Activated naive CD8-positive, alpha-beta T cell (primary cell): Measurements from ENCODE around the gene PRKCZ.

Source experiments
- H3K27ac Mint-ChIP-seq: one replicate; pipeline ENCODE4 v1.8.0; 2021; ENCODE audit warnings: mixed read lengths
- H3K27me3 Mint-ChIP-seq: one replicate; pipeline ENCODE4 v1.8.0; 2021; ENCODE audit warnings: mixed read lengths
- H3K36me3 Mint-ChIP-seq: one replicate; pipeline ENCODE4 v1.8.0; 2021; ENCODE audit warnings: mixed read lengths
- H3K4me1 Mint-ChIP-seq: one replicate; pipeline ENCODE4 v1.8.0; 2021; ENCODE audit warnings: low read depth, mixed read lengths
- H3K4me3 Mint-ChIP-seq: one replicate; pipeline ENCODE4 v1.8.0; 2021; ENCODE audit warnings: mild to moderate bottlenecking, mixed read lengths
- H3K9me3 Mint-ChIP-seq: one replicate; pipeline ENCODE4 v1.8.0; 2021; ENCODE audit warnings: low read depth, mixed read lengths

The PRKCZ gene

GRCh38 chr1:2049718-2050431 is at the start of gene PRKCZ:
Gene PRKCZ, plus strand, starts transcription at chr1:2050411. Its CDS starts 220 bp downstream, at chr1:2050631.
- Mint-ChIP-seq H3K27ac (no peak within 1 kb of the TSS), H3K36me3 (no peaks in the 10 kb centered on the region), H3K9me3 (no peaks in the 10 kb centered on the region), H3K4me3 (peak within 1 kb of the TSS; percentile 80), H3K27me3 (no peaks in the 10 kb centered on the region), H3K4me1 (peaks cover 28% of the 10 kb centered on the region)

GRCh38 chr1:2000432-2000831 is 49.8 kb upstream of the PRKCZ start:
- Mint-ChIP-seq H3K36me3 (no peaks in the 10 kb centered on the region), H3K27me3 (peaks cover 18% of the 10 kb centered on the region)

DNA sequence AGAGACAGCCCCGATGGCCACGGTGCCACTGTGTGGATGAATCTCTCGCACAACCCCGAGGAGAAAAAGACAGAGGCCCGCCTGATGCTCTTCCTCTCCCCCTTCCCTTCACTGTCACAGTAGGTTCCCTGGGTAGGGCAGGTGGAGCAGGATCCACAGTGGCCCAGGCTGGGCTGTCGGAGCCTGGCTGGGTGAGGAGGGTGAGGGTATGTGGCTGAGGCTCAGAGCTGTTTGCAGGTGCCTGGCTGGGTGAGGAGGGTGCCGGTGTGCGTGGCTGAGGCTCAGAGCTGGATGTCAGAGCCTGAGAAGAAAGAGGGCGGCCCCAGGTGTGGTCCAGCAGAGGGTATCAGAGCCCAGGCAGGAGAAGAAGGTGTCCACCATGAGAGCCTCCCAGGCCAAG is 49.4 kb upstream of the PRKCZ start:
- no peaks in the 10 kb centered on the region for H3K36me3 Mint-ChIP-seq
- peaks cover 18% of the 10 kb centered on the region for H3K27me3 Mint-ChIP-seq
- no peak overlapping the region for H3K4me3 Mint-ChIP-seq
- no peak overlapping the region for H3K27ac Mint-ChIP-seq
- no peaks in the 10 kb centered on the region for H3K9me3 Mint-ChIP-seq
- peaks cover 6% of the 10 kb centered on the region for H3K4me1 Mint-ChIP-seq

More at GRCh38 chr1:2000432-2000831, 49.8 kb upstream of the PRKCZ start:
- H3K4me3 Mint-ChIP-seq, result no peak overlapping the region
- no peak overlapping the region for H3K27ac Mint-ChIP-seq
- no peaks in the 10 kb centered on the region for H3K9me3 Mint-ChIP-seq
- peaks cover 6% of the 10 kb centered on the region for H3K4me1 Mint-ChIP-seq

DNA sequence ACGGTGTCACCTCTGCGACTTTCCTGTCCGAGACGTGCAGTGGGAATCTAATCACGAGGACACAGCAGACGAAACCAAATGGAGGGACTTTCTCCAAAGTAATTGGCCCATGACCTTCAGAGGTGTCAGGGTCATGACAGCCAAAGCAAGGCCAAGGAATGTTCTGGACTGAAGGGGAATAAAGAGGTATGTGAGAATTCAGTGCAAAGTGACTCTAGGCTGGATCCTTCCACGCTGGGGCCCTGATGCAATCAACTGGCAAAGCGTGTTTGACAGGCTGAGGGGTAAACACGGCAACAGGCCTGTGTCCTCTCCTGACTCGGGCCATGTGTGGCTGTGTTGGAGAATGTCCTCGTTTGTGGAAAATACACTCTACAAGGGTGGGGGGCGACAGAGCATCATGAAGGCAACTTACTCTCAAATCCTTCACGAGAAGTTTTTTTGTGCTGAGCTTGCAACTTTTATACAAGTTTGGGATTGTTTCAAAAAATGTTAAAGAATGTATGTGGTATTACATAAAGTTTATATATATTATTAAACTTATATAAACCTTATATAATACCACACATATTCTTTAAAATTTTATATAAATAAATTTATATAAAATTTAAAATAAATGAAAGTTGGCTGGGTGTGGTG is 48.3 kb upstream of the PRKCZ start:
- H3K27ac Mint-ChIP-seq, result no peak overlapping the region
- no peaks in the 10 kb centered on the region for H3K9me3 Mint-ChIP-seq
- H3K4me3 Mint-ChIP-seq, result no peak overlapping the region
- peaks cover 19% of the 10 kb centered on the region for H3K27me3 Mint-ChIP-seq
- H3K4me1 Mint-ChIP-seq, result peaks cover 1% of the 10 kb centered on the region
- H3K36me3 Mint-ChIP-seq, result no peaks in the 10 kb centered on the region

DNA sequence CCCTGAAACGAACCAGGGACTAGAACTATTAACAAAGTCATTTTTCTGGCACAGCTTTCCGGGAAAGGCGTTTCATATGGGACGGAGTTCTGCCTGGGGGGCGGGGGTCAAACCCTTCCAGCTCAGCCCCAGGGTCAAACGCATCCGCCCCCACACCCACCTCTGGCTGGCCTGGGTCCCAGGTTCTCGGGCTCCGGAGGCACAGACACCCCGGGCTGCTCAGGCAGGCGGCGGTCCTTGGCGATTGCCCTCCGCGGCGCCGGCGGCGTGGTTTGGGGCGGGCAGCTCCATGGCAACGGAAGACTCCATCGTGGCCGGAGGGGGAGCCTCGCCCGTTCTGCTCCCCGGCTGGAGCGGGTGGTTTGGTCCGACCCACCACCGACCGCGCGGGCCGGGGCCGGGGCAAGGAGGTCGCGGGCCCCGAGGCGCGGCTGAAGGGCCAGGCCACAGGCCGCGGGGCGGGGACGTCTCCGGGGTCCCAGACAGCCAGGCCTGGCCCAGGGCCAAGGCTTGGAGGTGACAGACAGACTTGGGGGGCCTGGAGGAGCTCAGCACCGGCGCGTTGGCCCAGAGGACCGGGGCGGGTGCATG is 46.6 kb upstream of the PRKCZ start, which contains the start of gene CFAP74:
Gene CFAP74 (minus strand): TSS at position 246 of the 591 bp plus-strand sequence. CDS start 12,830 bp downstream, outside the sequence.
- Mint-ChIP-seq H3K4me3 (no peak within 1 kb of the TSS), H3K9me3 (no peaks in the 10 kb centered on the region), H3K27me3 (peaks cover 17% of the 10 kb centered on the region), H3K4me1 (peaks cover 1% of the 10 kb centered on the region), H3K27ac (no peak within 1 kb of the TSS), H3K36me3 (no peaks in the 10 kb centered on the region)

GRCh38 chr1:2004856-2005255 is 45.4 kb upstream of the PRKCZ start:
- Mint-ChIP-seq H3K9me3 (no peaks in the 10 kb centered on the region), H3K4me1 (peaks cover 1% of the 10 kb centered on the region), H3K4me3 (no peak overlapping the region), H3K27me3 (peaks cover 13% of the 10 kb centered on the region), H3K36me3 (no peaks in the 10 kb centered on the region), H3K27ac (no peak overlapping the region)

DNA sequence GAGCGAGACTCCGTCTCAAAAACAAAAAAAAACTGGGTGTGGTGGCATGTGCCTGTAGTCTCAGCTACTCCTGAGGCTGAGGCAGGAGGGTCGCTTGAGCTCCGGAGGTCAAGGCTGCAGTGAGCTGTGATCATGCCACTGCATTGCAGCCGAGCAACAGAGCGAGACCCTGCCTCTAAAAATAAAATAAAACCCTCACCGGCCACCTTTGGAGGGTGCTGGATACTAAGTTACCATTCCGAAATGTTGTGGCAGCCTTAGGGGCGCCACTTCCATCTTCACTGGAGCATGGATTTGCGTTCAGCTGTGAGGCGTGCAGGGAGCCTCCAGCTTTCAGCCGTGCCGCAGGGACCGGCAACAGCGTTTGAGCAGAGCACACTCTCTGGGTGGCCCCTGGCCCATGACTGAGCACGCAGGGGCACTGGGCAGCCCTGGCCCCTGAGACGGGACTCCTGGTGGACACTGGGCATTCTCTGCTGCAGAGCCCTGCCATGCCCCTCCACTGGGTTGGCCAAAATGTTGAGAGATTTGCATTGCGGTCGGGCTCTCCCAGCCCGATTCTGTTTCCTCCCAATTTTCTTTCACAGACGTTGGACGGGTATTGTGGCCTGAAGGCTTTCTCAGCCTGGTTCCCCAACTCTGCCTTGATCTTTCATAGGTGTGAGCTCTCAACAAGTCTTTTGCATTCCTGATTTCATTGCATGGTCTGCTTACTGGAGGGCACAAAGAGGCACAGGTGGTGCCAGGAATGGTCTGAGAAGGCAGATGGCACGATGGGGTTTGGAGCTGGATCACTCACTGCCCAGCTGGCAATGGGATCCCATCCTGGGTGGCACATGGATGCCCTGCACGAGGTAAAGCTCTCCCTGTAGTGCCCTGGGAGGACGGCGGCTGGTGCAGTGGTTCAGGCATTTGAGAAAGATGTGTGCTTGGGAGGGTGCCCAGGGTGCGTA is 40.8 kb upstream of the PRKCZ start:
- Mint-ChIP-seq H3K9me3 (no peaks in the 10 kb centered on the region), H3K27me3 (peaks cover 6% of the 10 kb centered on the region), H3K27ac (no peak overlapping the region), H3K36me3 (no peaks in the 10 kb centered on the region), H3K4me3 (no peak overlapping the region), H3K4me1 (no peaks in the 10 kb centered on the region)

GRCh38 chr1:2014181-2014580 is 36.0 kb upstream of the PRKCZ start:
- Mint-ChIP-seq H3K27ac (no peak overlapping the region), H3K9me3 (no peaks in the 10 kb centered on the region), H3K4me3 (no peak overlapping the region), H3K36me3 (no peaks in the 10 kb centered on the region), H3K27me3 (peaks cover 29% of the 10 kb centered on the region), H3K4me1 (peaks cover 7% of the 10 kb centered on the region)

GRCh38 chr1:2014741-2015735 is 35.2 kb upstream of the PRKCZ start:
- H3K4me1 Mint-ChIP-seq, result peaks cover 7% of the 10 kb centered on the region
- H3K4me3 Mint-ChIP-seq, result no peak overlapping the region
- H3K36me3 Mint-ChIP-seq, result no peaks in the 10 kb centered on the region
- H3K27me3 Mint-ChIP-seq, result peaks cover 29% of the 10 kb centered on the region
- no peak overlapping the region for H3K27ac Mint-ChIP-seq
- H3K9me3 Mint-ChIP-seq, result no peaks in the 10 kb centered on the region

DNA sequence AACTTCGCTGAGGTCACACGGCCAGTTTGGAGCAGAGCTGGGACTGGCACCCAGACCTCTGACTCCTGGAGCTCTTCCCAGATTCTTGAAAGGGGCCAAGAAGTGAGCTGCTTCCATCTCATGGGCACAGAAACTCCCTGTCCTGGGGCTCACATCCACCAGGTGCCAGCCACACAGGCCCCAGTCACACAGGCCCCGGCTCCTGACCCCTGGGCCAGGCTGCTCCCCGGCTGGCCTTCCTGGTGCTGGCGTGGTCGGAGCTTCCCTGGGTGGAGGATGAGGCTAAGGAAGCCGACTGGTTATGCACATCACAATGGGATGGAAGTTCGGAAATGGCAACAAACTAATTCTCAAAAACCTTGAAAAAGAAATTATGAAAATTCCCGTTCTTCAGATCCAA is 34.1 kb upstream of the PRKCZ start:
- Mint-ChIP-seq H3K27me3 (peaks cover 32% of the 10 kb centered on the region), H3K27ac (no peak overlapping the region), H3K36me3 (no peaks in the 10 kb centered on the region)

DNA sequence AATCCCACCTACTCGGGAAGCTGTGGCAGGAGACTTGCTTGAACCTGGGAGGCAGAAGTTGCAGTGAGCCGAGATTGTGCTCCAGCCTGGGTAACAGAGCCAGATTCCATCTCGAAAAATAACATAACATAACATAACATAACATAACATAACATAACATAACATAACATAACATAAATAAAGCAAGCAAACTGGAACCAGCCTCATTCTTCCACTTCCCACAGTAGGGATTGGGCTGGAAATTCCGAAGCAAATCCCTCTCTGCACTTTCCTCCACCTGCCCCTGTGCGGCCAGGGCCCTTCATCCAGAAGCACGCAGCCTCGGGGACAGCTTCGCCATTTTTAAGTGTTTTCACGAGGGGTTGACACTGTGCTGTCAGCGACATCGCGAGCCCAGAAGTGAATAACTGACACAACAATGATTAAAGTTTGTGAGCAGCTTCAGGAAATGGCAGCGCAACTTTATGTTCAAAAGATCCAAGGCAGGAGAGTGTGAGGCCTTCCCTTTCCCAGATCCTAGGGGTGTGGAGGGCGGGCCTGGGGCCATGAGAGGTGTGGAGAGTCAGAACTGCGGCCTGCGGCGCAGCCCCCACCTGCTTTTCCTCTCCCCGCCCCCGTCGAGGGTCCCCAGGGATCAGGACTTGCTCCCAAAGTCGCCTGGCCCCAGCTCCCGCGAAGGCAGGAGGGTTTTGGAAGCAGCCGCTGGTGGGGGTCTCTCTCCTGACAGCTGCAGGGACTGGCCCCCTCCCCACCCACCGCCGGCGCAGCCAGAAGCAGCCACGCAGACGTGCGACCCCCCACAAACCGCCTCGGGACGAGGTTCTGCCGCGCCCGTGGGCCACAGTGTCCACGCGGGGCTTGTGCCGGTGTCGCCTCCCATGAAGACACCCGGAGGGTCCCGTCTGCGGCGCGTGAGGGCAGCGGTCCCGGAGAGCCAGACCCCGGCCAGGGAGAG is 31.7 kb upstream of the PRKCZ start:
- no peaks in the 10 kb centered on the region for H3K36me3 Mint-ChIP-seq
- no peaks in the 10 kb centered on the region for H3K9me3 Mint-ChIP-seq
- peaks cover 7% of the 10 kb centered on the region for H3K4me1 Mint-ChIP-seq
- peak overlapping the region; percentile 85 for H3K4me3 Mint-ChIP-seq
- peaks cover 34% of the 10 kb centered on the region for H3K27me3 Mint-ChIP-seq
- no peak overlapping the region for H3K27ac Mint-ChIP-seq

More for the DNA sequence above, 34.1 kb upstream of the PRKCZ start:
- H3K4me1 Mint-ChIP-seq, result peaks cover 7% of the 10 kb centered on the region
- H3K4me3 Mint-ChIP-seq, result no peak overlapping the region
- H3K9me3 Mint-ChIP-seq, result no peaks in the 10 kb centered on the region

- Mint-ChIP-seq H3K4me1 (peaks cover 7% of the 10 kb centered on the region), H3K27me3 (peaks cover 34% of the 10 kb centered on the region), H3K36me3 (no peaks in the 10 kb centered on the region), H3K9me3 (no peaks in the 10 kb centered on the region), H3K27ac (no peak within 1 kb of the TSS), H3K4me3 (peak within 1 kb of the TSS; percentile 85)
Observed at GRCh38 chr1:2019172-2019543, 31.1 kb upstream of the PRKCZ start, which contains the start of gene GABRD. Gene GABRD, plus strand, starts transcription at chr1:2019345. Its CDS starts 79 bp downstream, at chr1:2019424.
